HCT116 (cell line): ENCODE measurements around the gene NEDD4L. TPM values are rescaled to one million over a fixed set of nuclear protein-coding genes. Genes with fewer than 3 reads are reported as not detected.

Experiments used
- ATAC-seq: fragments of 200-7000 bp; cut with Tn5 transposase; 2 replicates; pipeline ENCODE4 v1.9.1; 2020; ENCODE audit warnings: mild to moderate bottlenecking, moderate library complexity
- BruUV-seq: library from RNA; stranded (reverse); fragments of 400-500 nt; replicated peaks from 2 replicates; lab custom pipeline; 2021; lab: Mats Ljungman, UMichigan
- CTCF ChIA-PET: fragments of 300-600 bp; sonication (Branson Sonifier 250); formaldehyde crosslinking; loops from one replicate; lab custom pipeline; 2021; ENCODE audit warnings: antibody characterized with exemption; lab: Charles Lee
- POLR2A ChIA-PET: fragments of 300-600, 350-600 bp; sonication (Branson Sonifier 250); formaldehyde crosslinking; loops from one replicate; lab custom pipeline; 2021; ENCODE audit warnings: antibody characterized with exemption; lab: Charles Lee
- RAD21 ChIA-PET, 2 experiments: fragments of 300-600 bp; sonication (Branson Sonifier 250); formaldehyde crosslinking; loops; one replicate each; lab custom pipeline; 2023; ENCODE audit warnings: low total read pairs in 2 of 2; ENCODE audit not compliant: uncharacterized antibody in 2 of 2, unreplicated experiment in 2 of 2, low non-redundant PET in 1 of 2; lab: Charles Lee
- DNase-seq: peaks from one replicate; pipeline ENCODE4 v3.0.0-alpha.2; 2010; ENCODE audit warnings: low read depth, low spot score
- H2AFZ ChIP-seq: fragments of 200-600 bp; shearing (Covaris generic), sonication (generic); 2 replicates; pipeline ENCODE4 v1.6.1; 2017; ENCODE audit warnings: low read depth, mixed run types, mixed read lengths, antibody characterized with exemption, low read length; ENCODE audit not compliant: poor library complexity, severe bottlenecking
- H3K27ac ChIP-seq: 2 replicates; pipeline ENCODE4 v1.5.1; 2012; ENCODE audit warnings: low read depth, low read length
- H3K27me3 ChIP-seq: fragments of 200-600 bp; sonication (generic); 2 replicates; pipeline ENCODE4 v1.6.1; 2016; ENCODE audit warnings: mixed run types, low read length, mixed read lengths; ENCODE audit not compliant: insufficient read depth
- H3K36me3 ChIP-seq, 2 experiments: fragments of 200-500 bp in 1 of 2; fragments of 200-600 bp in 1 of 2; sonication (Bioruptor generic) in 1 of 2; sonication (generic) in 1 of 2; 2 replicates each; pipeline versions ENCODE4 v1.5.1 to v1.6.1; 2014 to 2016; ENCODE audit warnings: low read length in 2 of 2, inconsistent platforms in 1 of 2, mixed read lengths in 1 of 2, mixed run types in 1 of 2; ENCODE audit not compliant: insufficient read depth in 2 of 2, control insufficient read depth in 1 of 2
- H3K4me1 ChIP-seq, 2 experiments: fragments of 200-600 bp in 1 of 2; sonication (generic) in 1 of 2; 2 replicates each; pipeline versions ENCODE4 v1.5.1 to v1.6.1; 2012 to 2017; ENCODE audit warnings: low read length in 2 of 2, inconsistent platforms in 1 of 2, mild to moderate bottlenecking in 1 of 2, mixed read lengths in 1 of 2, mixed run types in 1 of 2, moderate library complexity in 1 of 2; ENCODE audit not compliant: insufficient read depth in 2 of 2, control insufficient read depth in 1 of 2
- H3K4me2 ChIP-seq: fragments of 200-600 bp; sonication (generic); 2 replicates; pipeline ENCODE4 v1.6.1; 2017; ENCODE audit warnings: mixed run types, low read length, mixed read lengths
- H3K4me3 ChIP-seq, 2 experiments: fragments of 200-600 bp in 1 of 2; sonication (generic) in 1 of 2; replicated peaks in 1 of 2; 2 replicates each; pipeline ENCODE4 v1.5.1; 2011 to 2016; ENCODE audit warnings: low read length in 2 of 2, control low read depth in 1 of 2, low read depth in 1 of 2, mild to moderate bottlenecking in 1 of 2, mixed read lengths in 1 of 2, mixed run types in 1 of 2
- H3K79me2 ChIP-seq: fragments of 200-600 bp; sonication (generic); 2 replicates; pipeline ENCODE4 v1.6.1; 2017; ENCODE audit warnings: mild to moderate bottlenecking, mixed run types, low read length, moderate library complexity, mixed read lengths; ENCODE audit not compliant: insufficient read depth
- H3K9ac ChIP-seq: fragments of 200-600 bp; sonication (generic); 2 replicates; pipeline ENCODE4 v1.6.1; 2016; ENCODE audit warnings: low read length, mixed read lengths
- H3K9me2 ChIP-seq: fragments of 200-600 bp; sonication (generic), shearing (Covaris generic); 2 replicates; pipeline ENCODE4 v1.6.1; 2017; ENCODE audit warnings: mixed run types, mild to moderate bottlenecking, moderate library complexity; ENCODE audit not compliant: insufficient read depth
- H3K9me3 ChIP-seq, 2 experiments: fragments of 200-500 bp in 1 of 2; fragments of 200-600 bp in 1 of 2; sonication (Bioruptor generic) in 1 of 2; sonication (generic) in 1 of 2; 2 replicates each; pipeline ENCODE4 v1.6.1; 2014 to 2017; ENCODE audit warnings: low read length in 2 of 2, mixed read lengths in 2 of 2, inconsistent platforms in 1 of 2, low read depth in 1 of 2, mild to moderate bottlenecking in 1 of 2, mixed run types in 1 of 2, moderate library complexity in 1 of 2; ENCODE audit not compliant: control insufficient read depth in 1 of 2, insufficient read depth in 1 of 2
- H4K20me1 ChIP-seq: fragments of 200-600 bp; sonication (generic), shearing (Covaris generic); 2 replicates; pipeline ENCODE4 v1.6.1; 2017; ENCODE audit warnings: mixed run types, mild to moderate bottlenecking, moderate library complexity; ENCODE audit not compliant: insufficient read depth
- CBX3 ChIP-seq: IDR thresholded peaks from 2 replicates; pipeline ENCODE4 v1.6.1; 2012; ENCODE audit warnings: low read depth
- ELF1 ChIP-seq: IDR thresholded peaks from 2 replicates; pipeline ENCODE4 v1.6.1; 2012; ENCODE audit warnings: low read depth, borderline replicate concordance
- EZH2 ChIP-seq: fragments of 200-600 bp; sonication (generic); IDR thresholded peaks from 2 replicates; pipeline ENCODE4 v1.6.1; 2017; ENCODE audit warnings: antibody characterized with exemption, mixed run types
- EZH2phosphoT487 ChIP-seq: fragments of 200-600 bp; IDR thresholded peaks from 2 replicates; pipeline ENCODE4 v1.6.1; 2018; ENCODE audit warnings: antibody characterized with exemption, borderline replicate concordance
- FOSL1 ChIP-seq: IDR thresholded peaks from 2 replicates; pipeline ENCODE4 v1.6.1; 2012; ENCODE audit warnings: low read depth
- POLR2A ChIP-seq: IDR thresholded peaks from 2 replicates; pipeline ENCODE4 v1.7.0; 2011; ENCODE audit warnings: borderline replicate concordance; ENCODE audit not compliant: insufficient read depth, insufficient read length; ENCODE audit errors: extremely low read depth
- SRF ChIP-seq: IDR thresholded peaks from 2 replicates; pipeline ENCODE4 v1.6.1; 2012; ENCODE audit warnings: low read depth
- TCF7L2 ChIP-seq: IDR thresholded peaks from 2 replicates; pipeline ENCODE4 v1.7.0; 2011; ENCODE audit warnings: borderline replicate concordance, inconsistent platforms; ENCODE audit not compliant: insufficient read depth, insufficient read length; ENCODE audit errors: extremely low read depth
- ZFX ChIP-seq: fragments of 450-650 bp; IDR thresholded peaks from 2 replicates; pipeline ENCODE4 v1.6.1; 2017
- ZNF274 ChIP-seq: fragments of 200-500 bp; sonication (Bioruptor generic); IDR thresholded peaks from 2 replicates; pipeline ENCODE4 v1.6.1; 2014; ENCODE audit warnings: mild to moderate bottlenecking, low read depth, low read length, inconsistent platforms
- intact Hi-C: fragments of 100-400 bp; cut with micrococcal nuclease; formaldehyde crosslinking; loops from 2 replicates; pipeline ENCODE4 v1.10.0; 2022
- total RNA-seq: library from RNA; stranded (reverse); gene quantifications from one replicate; pipeline ENCODE4 v1.2.1, GENCODE V29; 2021; ENCODE audit not compliant: unreplicated experiment
- TF ChIP-seq, protein P1 (sequence below), 3 experiments: fragments of 200-600 bp in 1 of 3; sonication (generic) in 1 of 3; IDR thresholded peaks in 2 of 3; conservative IDR thresholded peaks in 1 of 3; 2 replicates each; pipeline ENCODE4 v1.5.1; 2012 to 2017; ENCODE audit warnings: low read depth in 2 of 3, low read length in 2 of 3, antibody characterized with exemption in 1 of 3, borderline replicate concordance in 1 of 3, control low read depth in 1 of 3, mild to moderate bottlenecking in 1 of 3, mixed read lengths in 1 of 3, mixed run types in 1 of 3, moderate library complexity in 1 of 3; ENCODE audit not compliant: insufficient read depth in 1 of 3

NEDD4L gene
- total RNA-seq, 1 experiment from 2014 or later: 41.5 TPM

DNA sequence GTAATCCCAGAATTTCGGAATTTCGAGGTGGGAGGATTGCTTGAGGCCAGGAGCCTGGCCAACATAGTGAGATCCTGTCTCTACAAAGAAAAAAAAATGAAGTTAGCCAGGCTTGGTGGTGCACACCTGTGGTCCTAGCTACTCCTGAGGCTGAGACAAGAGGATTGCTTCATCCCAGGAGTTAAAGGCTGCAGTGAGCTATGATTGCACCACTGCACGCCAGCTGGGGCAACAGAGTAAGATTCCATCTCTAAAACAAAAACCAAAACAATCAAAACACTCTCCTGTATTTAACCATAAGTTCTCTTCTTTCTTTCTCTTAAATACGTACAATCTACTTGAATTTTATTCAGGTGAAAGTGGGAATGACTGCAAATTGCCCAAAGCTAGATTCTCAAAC is 33.8 kb upstream of the NEDD4L start:
- Histone ChIP-seq H4K20me1 (no peaks in the 10 kb centered on the region), H3K27ac (no peak overlapping the region), H3K9me2 (no peaks in the 10 kb centered on the region), H2AFZ (no peak overlapping the region), H3K4me3 (no peak overlapping the region), H3K9me3 (no peaks in the 10 kb centered on the region), H3K36me3 (no peaks in the 10 kb centered on the region), H3K27me3 (no peaks in the 10 kb centered on the region), H3K4me1 (peaks cover 2 to 22% of the 10 kb centered on the region in 2 experiments), H3K4me2 (no peak overlapping the region), H3K79me2 (no peaks in the 10 kb centered on the region), H3K9ac (no peak overlapping the region)
- no peak for TF ChIP-seq TCF7L2
- TF ChIP-seq POLR2A: no peak
- no peak for TF ChIP-seq SRF
- TF ChIP-seq CBX3: no peak
- ATAC-seq: no peak
- CTCF ChIA-PET: no interaction called here
- no peak for DNase-seq
- intact Hi-C loops: no loop called here
- RAD21 ChIA-PET: no interaction called here
- no TSS peak for BruUV-seq
- POLR2A ChIA-PET: interaction anchor here (1.4 kb wide), 1 partner anchor 28 kb away, joined by 3 read pairs; no protein-coding TSS in a partner anchor

DNA sequence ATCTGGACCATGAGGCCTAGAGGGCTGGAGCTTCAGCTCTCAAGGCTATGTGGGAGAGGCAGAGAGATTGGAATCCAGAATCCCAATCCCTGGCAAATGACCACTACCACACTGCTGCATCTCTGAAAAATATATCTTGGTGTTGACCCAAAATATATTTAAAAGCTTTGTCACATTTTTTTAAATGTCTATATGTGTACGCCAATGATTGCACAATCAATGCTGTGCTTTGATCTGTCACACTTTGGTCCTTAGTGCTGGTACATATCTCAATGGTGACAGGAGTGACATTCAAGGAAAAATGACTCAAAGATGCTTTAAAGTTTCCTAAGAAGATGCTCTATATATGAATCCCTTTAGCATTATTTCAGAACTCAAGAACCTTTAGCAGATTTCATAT is 31.7 kb upstream of the NEDD4L start:
- BruUV-seq: no TSS peak
- ChIA-PET CTCF (no interaction called here), POLR2A (no interaction called here), RAD21 (no interaction called here)
- DNase-seq (no peak), ATAC-seq (no peak)
- no peaks in the 10 kb centered on the region for H3K36me3 ChIP-seq
- intact Hi-C loops: no loop called here
- H3K27me3 ChIP-seq: no peaks in the 10 kb centered on the region
- no peak overlapping the region for H3K4me3 ChIP-seq
- no peak overlapping the region for H2AFZ ChIP-seq
- H3K4me2 ChIP-seq: no peak overlapping the region
- peaks cover 0 to 7% of the 10 kb centered on the region in 2 experiments; a peak in 1 of 4 replicates for H3K4me1 ChIP-seq
- no peaks in the 10 kb centered on the region for H3K9me2 ChIP-seq
- H4K20me1 ChIP-seq: no peaks in the 10 kb centered on the region
- no peak overlapping the region for H3K9ac ChIP-seq
- H3K27ac ChIP-seq: no peak overlapping the region
- no peaks in the 10 kb centered on the region for H3K9me3 ChIP-seq
- no peaks in the 10 kb centered on the region for H3K79me2 ChIP-seq
- TF ChIP-seq TCF7L2 (no peak), EZH2 (no peak), ZFX (no peak), EZH2phosphoT487 (no peak), ELF1 (no peak), ZNF274 (no peak), FOSL1 (no peak)
- TF ChIP-seq, protein P1, sequence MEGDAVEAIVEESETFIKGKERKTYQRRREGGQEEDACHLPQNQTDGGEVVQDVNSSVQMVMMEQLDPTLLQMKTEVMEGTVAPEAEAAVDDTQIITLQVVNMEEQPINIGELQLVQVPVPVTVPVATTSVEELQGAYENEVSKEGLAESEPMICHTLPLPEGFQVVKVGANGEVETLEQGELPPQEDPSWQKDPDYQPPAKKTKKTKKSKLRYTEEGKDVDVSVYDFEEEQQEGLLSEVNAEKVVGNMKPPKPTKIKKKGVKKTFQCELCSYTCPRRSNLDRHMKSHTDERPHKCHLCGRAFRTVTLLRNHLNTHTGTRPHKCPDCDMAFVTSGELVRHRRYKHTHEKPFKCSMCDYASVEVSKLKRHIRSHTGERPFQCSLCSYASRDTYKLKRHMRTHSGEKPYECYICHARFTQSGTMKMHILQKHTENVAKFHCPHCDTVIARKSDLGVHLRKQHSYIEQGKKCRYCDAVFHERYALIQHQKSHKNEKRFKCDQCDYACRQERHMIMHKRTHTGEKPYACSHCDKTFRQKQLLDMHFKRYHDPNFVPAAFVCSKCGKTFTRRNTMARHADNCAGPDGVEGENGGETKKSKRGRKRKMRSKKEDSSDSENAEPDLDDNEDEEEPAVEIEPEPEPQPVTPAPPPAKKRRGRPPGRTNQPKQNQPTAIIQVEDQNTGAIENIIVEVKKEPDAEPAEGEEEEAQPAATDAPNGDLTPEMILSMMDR (IDR thresholded peaks at IDR 0.05 in 2 of 3, conservative IDR thresholded peaks at IDR 0.05 in 1 of 3; ENCODE audit: borderline replicate concordance in 1 of 3, insufficient read depth in 1 of 3, low read depth in 2 of 3, low read length in 2 of 3): no peak
